Urothelium cell line (cell line): ENCODE data around the gene GPR107.

ENCODE experiments used
- DNase-seq: peaks from one replicate; pipeline ENCODE4 v3.0.0; 2011; ENCODE audit warnings: low spot score, mixed read lengths
- FAIRE-seq: peaks from 2 replicates; lab custom pipeline; 2011; peaks lifted over from hg19 to GRCh38; lab: Jason Lieb, UNC

The GPR107 gene

DNA sequence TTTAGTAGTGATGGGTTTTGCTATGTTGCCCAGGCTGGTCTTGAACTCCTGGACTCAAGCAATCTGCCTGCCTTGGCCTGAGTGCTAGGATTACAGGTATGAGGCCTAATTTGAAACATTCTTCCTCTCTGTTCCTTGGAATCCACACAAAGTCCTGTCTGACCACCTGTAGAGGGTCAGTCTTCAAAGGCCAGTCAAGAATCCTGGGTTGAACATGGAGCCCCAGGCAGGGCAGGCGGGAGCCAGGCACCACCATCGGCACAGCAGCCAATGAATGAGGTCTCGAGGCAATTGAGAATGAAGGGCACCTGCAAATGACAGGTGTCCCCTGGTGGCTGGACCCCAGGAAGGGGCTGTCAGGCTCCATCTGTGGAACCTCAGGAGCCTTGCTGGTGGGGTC lies 101.1 kb downstream of the GPR107 start:
- FAIRE-seq, result no peak

DNA sequence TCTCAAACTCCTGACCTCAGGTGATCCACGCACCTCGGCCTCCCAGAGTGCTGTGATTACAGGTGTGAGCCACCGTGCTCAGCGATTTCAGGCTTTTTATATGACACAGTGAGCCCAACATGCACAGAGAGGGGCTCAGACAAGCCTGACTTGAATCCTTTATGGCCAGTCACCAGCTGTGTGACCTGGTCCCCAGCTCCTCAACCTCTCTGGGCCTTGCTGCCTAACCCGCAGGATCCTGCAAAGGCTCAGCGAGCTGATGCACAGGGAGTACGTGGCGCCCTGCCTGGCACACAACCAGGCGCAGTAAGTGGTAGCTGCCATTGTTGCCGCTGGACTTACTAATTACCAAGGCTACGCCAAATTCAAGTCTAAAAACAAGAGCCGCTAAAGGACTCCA lies 101.9 kb downstream of the GPR107 start:
- no peak for FAIRE-seq
- DNase-seq, result no peak

More for the DNA sequence above, 101.1 kb downstream of the GPR107 start:
- no peak for DNase-seq

DNA sequence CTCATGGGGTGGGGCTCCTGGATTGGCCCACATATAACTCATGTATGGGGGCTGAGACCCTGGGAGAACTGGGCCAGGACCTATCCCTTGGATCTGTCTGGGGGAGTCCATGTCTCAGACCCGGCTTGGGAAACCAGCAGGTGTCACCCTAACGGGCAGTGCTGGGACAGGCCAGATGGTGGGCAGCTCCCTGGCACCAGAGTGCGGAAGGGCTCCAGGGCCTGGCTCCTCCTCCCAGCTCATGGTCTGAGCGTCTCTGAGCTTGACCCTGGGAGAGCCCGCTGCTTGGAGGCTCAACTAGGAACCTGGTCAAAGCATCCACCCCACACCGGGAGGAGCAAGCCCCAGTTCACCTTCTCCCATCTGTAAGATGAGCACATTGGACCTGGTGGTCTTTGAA lies 103.0 kb downstream of the GPR107 start:
- DNase-seq, result no peak
- FAIRE-seq, result no peak

DNA sequence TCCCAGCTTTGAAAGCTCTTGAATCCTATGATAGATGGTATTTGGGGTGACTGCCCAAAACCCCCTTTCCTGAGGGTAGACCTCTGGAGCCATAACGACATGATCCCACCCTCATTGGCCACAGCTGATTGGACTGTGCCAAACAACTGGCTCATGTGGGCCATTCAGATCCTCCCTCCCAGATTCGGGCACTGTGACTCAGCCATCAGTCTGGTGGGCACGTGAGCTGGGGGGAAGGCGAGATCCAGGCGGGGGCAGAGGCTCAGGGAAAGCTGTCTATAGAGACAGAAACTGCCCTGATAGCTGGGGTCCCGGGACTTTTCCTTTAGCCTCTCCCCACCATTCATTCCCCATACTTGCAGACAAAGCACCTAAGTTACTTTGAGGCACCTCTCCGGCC lies 103.4 kb downstream of the GPR107 start:
- FAIRE-seq, result peak; percentile 20

DNA sequence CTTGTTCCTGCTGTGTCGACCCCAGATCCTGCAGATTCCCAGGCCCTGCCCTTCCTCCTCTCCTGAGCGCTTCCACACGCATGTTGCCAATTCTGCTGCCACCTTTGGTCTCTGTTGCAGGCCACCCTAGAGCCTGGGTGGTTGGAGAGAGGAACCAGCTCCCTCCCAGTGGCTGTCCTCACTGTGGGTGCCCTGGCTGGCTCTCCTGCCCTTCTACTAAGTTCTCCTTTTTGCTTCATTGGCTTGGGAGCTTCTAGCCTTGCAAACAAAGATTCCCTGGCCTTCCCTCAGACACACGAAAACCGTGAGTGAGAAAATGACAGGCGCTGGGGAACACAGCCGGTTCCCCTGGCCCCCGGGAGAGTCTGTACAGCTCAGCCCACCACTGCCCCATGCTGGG lies 104.3 kb downstream of the GPR107 start:
- DNase-seq (no peak), FAIRE-seq (no peak)

More for the DNA sequence above, 103.4 kb downstream of the GPR107 start:
- no peak for DNase-seq

DNA sequence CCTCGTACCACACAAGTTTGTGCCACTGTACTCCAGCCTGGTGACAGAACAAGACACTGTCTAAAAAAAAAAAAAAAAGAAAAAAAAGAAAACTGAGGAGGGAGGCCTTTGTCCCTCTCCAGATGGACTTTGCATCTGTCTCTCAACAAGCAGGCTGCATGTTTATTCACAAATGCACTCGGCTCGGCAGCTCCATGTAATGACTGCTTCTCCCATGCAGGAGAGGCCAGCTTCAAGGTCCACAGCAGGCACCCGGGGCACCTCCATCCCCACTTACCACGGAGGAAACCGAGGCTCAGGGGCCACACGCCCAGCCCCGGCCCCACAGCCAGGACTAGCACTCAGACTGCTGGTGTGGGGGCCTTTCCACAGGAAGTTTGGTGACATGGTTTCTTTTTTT lies 105.4 kb downstream of the GPR107 start:
- FAIRE-seq (no peak), DNase-seq (no peak)

DNA sequence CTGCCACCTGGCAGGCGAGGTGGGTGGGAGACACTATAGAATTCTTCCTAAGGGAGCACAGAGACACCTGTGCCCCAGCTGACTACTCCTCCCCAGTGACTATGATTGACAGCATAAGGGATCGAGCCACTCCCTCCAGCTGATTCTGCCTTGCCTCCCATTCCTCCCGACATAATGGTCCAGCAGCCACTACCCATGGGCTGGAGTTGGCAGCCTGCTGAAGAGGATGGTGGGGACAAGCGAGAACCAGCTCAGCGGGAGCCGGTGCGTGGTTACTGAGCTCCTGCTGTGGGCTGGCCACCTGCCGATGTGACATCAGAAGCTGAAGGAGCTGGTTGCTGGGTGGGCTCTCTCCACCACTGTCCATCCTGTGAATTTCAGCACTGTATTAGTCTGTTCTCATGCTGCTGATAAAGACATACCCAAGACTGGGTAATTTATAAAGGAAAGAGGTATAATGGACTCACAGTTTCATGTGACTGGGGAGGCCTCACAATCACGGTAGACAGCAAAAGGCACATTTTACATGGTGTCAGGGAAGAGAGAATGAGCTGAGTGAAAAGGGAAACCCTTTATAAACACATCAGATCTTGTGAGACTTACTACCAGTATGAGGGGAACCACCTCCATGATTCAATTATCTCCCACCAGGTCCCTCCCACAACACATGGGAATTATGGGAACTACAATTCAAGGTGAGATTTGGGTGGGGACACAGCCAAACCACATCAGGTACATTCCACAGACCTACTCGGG lies 106.4 kb downstream of the GPR107 start:
- FAIRE-seq (no peak), DNase-seq (no peak)

DNA sequence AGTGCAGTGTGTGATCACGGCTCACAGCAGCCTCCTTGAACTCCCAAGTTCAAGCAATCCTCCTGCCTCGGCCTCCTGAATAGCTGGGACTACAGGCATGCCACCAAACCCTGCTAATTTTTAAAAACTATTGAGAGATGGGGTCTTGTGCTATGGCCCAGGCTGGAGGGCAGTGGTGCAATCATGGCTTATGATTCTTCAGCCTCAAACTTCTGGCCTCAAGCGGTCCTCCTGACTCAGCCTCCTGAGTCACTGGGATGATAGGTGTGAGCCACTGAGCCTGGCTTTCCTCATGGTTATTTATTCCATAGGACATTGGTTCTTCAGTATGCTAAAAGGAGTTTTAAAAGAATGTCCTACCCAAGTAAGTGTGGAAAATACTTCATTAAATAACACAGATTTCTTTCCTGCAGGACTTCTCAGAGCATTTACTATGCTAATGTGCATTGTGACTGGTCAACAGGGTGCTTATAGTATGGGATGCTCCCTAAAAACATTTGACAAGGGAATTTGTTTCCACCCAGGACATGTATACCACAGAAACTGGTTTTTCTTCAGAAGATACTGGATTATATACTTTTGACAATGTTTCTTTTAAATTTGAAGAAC lies 107.3 kb downstream of the GPR107 start:
- DNase-seq (no peak), FAIRE-seq (no peak)

DNA sequence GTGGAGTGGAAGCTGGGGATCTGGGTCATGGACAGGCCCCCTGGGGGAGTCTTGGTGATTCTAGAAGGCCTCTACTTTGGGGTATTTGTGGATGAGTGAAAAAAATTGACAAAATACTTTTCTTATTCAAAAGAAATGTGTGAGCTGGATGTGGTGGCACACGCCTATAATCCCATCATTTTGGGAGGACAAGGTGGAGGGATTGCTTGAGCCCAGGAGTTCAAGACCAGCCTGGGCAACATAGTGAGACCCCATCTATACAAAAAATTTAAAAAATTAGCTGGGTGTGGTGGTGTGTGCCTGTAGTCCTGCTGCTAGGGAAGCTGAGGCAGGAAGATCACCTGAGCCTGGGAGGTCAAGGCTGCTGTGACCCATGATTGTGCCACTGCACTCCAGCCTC lies 111.9 kb downstream of the GPR107 start:
- no peak for FAIRE-seq

DNA sequence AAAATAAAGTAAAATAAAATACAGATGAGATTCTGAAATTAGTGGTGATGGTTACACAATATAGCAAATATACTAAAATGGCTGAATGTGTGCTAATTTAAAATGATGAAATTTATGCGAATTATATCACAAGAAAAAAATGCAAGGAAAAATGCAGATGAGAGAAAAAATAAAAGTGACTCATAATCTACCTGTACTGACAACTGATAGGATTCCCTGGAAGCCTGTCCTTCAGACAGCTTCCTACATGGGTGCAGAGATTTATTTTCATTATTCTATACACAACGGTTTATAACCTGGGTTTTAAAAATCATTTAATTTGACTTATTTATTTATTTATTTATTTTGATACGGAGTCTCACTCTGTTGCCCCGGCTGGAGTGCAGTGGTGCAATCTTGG lies 112.7 kb downstream of the GPR107 start:
- DNase-seq (no peak), FAIRE-seq (no peak)

More for the DNA sequence above, 111.9 kb downstream of the GPR107 start:
- no peak for DNase-seq

DNA sequence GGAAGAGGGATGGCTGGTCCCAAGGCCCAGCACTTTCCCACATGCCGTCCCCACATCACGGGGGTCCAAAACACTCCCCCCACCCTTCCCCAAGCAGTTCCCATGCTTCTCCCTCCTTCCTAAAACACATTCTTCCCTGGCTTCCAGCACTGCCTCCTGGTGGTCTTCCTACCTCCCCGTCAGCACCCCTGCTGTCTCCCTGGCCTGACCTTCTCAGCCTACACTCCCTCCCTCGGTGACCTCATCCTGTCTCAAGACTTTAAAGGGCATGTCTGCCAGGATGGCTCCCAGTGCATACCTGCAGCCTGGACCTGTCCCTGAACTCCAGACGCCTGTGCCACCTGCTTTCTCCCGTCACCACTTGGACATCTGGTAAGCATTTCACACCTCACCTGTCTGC lies 114.2 kb downstream of the GPR107 start:
- FAIRE-seq (no peak), DNase-seq (no peak)

DNA sequence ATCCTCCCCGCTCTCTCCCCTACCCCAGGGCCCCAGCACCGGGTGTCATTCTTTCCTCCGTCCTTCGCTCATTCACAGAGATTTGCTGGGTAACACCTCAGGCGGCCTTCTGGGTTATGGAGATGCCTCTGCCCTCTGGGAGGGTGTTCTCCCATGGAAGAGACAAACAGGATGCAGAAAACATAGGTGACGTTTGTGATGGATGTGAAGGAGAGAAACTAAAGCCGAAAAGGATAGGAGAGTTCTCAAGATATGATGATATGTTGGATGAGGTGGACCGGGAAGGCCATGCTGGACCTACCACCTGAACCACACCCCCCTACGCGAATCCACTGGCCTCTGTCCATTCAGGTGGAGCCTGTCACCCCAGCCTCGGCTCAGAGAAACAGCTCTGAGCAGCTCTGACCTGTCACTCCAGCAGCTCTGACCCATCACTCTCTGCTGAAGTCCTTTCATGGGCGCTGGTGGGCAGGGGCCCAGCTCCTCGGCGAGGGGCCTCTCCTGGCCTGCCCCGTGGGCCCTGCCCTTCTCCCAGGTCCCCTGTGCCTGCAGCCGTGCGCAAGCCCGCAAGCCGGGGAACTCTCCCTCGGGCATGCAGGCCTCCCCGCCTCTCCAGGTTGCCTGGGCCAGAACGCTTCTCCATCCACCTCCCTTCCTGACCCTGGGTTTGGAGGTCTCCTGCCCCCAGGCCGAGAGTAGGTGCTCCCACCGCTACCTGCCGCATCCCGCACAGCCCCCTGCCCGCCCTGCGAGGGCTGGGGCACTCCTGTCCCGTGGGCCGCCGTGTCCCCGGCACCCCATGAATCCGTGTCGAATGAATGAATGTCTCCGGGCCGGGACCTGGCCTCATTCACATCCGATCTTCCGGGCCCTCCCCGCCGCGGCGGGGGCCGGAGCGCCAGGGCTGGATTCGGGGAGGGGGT lies 117.8 kb downstream of the GPR107 start:
- DNase-seq (no peak), FAIRE-seq (no peak)

DNA sequence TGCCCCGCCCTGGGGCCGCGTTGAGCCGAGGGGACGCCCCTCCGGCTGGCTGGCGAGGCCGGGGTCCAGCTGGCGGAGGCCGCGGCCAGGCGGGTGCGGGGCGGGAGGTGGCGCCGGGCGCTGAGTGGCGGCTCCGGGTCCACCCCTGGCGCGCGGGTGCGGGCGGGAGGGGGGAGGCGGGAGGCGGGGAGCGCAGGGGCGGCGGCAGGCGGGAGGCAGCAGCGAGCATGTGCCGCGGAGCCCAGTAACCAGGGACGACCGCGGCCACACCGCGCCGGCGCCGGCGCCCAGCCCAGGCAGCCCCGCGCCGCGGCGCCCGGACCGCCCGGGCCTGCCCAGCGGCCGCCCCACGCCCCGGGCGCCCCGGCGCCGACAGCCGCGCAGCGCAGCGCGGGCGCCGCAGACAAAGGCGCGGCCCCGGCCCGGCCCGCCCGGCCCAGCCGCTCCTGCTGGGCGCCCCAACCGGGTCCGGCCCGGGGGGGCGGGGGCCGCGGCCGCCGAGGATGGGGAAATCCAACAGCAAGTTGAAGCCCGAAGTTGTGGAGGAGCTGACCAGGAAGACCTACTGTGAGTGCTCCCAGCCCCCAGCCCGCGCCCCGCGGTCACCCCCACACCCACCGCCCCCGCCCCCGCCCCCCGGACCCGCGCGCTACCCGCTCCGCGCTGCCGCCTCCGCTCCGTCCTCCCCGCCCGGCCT lies 118.6 kb downstream of the GPR107 start, which contains the start of gene NCS1:
Gene NCS1 (plus strand): TSS at position 244 of the 697 bp plus-strand sequence. CDS start 260 bp downstream, at position 504.
- no peak for FAIRE-seq

DNA sequence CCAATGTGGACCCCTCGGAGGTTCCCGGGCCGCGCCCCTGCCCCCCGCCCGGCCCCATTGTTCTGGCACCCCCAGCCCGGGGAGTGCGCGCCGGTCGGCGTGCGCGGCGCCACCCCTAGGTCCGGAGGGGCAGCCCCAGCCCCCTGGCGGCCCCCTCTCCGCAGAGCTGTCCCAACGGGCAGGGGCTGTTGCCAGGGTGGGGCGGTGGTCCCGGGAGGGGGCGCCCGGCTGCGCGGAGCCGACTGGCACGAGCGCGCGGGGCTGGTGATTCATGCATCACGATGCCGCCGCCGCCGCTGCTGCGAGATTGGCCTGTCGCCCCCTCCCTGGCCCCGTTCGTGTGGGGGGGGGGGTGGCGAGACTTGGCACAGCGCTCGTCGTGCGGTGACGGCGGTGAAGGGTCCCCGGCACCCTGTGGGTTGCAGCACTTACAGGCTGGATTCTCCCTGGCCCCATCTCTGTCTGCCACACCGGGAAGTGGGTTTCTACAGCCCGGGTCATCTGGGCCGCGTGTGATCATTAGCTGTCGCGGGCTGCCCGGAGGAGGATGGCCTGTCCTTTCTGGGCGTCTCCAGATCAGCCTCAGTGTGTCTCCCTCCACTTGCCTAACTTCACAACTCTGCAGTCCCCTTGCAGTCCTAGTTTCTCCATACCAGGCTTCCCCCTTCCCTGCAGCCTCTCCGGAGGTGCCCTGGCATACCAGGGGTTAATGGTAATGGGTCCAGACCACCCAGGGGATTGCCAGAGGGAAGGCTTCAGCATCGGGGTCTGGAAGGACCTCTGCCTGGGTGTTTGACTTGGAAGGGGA lies 119.4 kb downstream of the GPR107 start:
- no peak for FAIRE-seq
- DNase-seq, result peak; percentile 56

More for the DNA sequence above, 118.6 kb downstream of the GPR107 start, which contains the start of gene NCS1:
- peak; percentile 92 for DNase-seq

DNA sequence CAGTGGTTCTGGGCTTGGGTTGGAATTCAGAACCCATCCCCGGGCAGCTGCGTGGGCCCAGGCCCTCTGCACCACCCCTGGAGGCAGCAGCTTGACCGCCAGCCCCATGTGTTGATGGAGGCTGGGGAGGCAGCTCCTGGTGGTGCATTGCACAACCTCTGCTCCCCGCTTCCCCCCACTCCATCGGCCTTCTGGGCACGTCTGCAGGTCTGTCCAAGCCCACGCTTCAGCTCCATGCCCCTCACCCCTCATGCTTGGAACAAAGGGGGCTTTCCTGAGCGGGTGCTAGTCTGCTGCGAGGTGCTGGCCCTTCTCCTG lies 119.9 kb downstream of the GPR107 start:
- FAIRE-seq, result no peak

DNA sequence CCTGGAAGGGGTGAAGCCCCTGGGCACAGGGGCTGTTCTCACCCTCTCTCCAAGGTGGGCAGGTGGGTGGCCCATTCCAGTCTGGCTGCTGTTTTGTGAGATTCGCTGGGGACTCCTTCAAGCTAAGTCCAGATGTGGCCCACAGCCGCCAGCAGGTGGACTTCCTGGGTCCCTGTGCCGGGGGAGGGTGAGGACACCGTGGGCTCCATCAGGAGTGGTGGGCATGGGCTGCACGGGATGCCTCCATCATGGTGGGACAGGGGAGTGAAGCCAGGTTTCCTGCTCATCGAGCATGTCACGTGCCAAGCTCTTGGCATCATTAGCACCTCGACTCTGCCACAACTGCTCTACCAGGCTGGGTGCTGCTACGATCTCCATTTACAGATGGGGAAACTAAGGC lies 120.3 kb downstream of the GPR107 start:
- DNase-seq (no peak), FAIRE-seq (no peak)

More for the DNA sequence above, 119.9 kb downstream of the GPR107 start:
- no peak for DNase-seq

DNA sequence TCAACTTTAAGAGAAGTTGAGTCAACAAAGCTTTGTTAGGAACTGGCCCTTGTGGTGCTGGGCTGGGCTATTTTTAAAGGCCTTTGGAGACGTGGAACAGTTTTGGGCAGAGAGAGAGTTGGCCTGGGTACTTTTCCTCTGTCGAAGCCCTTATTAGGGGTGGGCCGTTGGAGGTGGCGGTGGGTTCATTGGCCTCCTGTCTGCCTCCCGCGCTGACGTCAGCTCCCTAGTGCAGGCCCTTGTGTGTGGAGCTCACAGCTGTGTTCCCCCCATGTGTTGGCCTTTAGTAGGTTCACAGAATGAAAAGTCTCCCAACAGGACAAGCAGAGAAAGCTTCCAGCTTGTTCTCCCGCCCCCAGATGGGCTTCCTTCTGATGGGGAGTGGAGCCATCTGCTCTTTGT lies 121.2 kb downstream of the GPR107 start:
- FAIRE-seq (no peak), DNase-seq (no peak)

DNA sequence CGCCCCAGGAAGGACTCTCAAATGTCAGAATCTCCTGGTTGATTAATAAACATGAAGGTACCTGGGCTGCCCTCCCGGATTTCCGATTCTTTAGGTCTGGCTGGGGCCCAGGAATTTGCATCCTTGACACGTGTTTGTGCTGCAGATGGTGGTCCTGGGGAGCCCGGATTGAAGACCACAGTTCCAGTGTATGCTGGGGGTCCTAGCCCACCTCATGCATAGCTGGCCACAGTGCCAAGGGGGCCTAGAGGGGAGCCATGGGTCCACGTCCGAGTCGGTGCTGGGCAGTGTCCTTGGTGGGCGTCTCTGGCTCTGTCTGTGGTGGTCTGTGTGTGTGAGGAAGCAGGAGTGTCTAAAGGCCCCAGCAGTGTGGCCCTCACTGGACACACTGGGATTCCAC lies 121.6 kb downstream of the GPR107 start:
- DNase-seq, result no peak
- FAIRE-seq, result no peak

DNA sequence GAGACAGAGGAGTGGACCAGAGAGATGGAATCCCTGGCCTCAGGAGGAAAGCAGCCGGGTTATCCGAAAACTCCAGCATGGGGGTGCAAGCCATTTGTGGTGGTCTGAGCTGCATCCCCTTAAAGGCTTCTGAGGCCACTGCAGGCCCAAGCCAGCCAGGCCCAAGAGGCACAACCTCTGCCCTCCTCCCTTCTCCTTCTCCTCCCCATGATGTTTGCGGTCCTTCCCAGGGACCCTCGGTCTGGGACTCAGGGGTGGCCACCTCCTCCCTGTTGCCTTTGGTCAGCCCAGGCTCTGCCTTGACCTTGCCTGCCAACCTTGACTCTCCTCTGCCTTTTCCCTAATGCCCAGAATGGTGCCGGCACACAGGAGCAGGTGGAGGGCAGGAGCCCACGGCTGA lies 123.1 kb downstream of the GPR107 start:
- no peak for FAIRE-seq
- DNase-seq, result no peak
